HL-60 (cell line): ENCODE data around the gene CARM1.

Experiments used
- GABPA ChIP-seq: IDR thresholded peaks from 2 replicates; pipeline ENCODE4 v1.6.1; 2012; ENCODE audit warnings: low read depth
- POLR2AphosphoS5 ChIP-seq: IDR thresholded peaks from 2 replicates; pipeline ENCODE4 v1.6.1; 2012; ENCODE audit warnings: low read depth
- SPI1 ChIP-seq: IDR thresholded peaks from 2 replicates; pipeline ENCODE4 v1.6.1; 2012; ENCODE audit warnings: low read depth, mild to moderate bottlenecking, borderline replicate concordance
- TF ChIP-seq, protein P1 (sequence below): IDR thresholded peaks from 2 replicates; pipeline ENCODE4 v1.6.1; 2012; ENCODE audit warnings: low read depth; ENCODE audit not compliant: insufficient replicate concordance
- TF ChIP-seq, protein P2 (sequence below): IDR thresholded peaks from one replicate; pipeline ENCODE4 v1.5.1; 2011; ENCODE audit warnings: low read length, control low read depth, inconsistent platforms; ENCODE audit not compliant: insufficient read depth

DNA sequence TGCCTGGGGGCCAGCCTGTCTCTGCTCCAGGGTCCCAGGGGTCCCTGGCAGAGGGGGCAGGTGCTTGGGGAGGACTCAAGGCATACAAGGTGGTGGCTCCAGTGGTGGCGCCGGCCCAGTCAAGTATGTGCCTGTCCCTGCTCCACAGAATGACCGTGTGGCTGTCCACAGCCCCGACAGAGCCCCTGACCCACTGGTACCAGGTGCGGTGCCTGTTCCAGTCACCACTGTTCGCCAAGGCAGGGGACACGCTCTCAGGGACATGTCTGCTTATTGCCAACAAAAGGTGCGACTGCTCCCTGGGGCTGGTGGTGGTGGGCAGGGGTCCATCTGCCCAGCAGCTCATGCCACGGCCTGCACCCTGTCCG is 48.9 kb downstream of the CARM1 start:
- TF ChIP-seq, protein P1, sequence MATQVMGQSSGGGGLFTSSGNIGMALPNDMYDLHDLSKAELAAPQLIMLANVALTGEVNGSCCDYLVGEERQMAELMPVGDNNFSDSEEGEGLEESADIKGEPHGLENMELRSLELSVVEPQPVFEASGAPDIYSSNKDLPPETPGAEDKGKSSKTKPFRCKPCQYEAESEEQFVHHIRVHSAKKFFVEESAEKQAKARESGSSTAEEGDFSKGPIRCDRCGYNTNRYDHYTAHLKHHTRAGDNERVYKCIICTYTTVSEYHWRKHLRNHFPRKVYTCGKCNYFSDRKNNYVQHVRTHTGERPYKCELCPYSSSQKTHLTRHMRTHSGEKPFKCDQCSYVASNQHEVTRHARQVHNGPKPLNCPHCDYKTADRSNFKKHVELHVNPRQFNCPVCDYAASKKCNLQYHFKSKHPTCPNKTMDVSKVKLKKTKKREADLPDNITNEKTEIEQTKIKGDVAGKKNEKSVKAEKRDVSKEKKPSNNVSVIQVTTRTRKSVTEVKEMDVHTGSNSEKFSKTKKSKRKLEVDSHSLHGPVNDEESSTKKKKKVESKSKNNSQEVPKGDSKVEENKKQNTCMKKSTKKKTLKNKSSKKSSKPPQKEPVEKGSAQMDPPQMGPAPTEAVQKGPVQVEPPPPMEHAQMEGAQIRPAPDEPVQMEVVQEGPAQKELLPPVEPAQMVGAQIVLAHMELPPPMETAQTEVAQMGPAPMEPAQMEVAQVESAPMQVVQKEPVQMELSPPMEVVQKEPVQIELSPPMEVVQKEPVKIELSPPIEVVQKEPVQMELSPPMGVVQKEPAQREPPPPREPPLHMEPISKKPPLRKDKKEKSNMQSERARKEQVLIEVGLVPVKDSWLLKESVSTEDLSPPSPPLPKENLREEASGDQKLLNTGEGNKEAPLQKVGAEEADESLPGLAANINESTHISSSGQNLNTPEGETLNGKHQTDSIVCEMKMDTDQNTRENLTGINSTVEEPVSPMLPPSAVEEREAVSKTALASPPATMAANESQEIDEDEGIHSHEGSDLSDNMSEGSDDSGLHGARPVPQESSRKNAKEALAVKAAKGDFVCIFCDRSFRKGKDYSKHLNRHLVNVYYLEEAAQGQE, result no peak
- TF ChIP-seq, protein P2, sequence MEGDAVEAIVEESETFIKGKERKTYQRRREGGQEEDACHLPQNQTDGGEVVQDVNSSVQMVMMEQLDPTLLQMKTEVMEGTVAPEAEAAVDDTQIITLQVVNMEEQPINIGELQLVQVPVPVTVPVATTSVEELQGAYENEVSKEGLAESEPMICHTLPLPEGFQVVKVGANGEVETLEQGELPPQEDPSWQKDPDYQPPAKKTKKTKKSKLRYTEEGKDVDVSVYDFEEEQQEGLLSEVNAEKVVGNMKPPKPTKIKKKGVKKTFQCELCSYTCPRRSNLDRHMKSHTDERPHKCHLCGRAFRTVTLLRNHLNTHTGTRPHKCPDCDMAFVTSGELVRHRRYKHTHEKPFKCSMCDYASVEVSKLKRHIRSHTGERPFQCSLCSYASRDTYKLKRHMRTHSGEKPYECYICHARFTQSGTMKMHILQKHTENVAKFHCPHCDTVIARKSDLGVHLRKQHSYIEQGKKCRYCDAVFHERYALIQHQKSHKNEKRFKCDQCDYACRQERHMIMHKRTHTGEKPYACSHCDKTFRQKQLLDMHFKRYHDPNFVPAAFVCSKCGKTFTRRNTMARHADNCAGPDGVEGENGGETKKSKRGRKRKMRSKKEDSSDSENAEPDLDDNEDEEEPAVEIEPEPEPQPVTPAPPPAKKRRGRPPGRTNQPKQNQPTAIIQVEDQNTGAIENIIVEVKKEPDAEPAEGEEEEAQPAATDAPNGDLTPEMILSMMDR, result no peak
- TF ChIP-seq POLR2AphosphoS5, result no peak
- no peak for TF ChIP-seq GABPA
- TF ChIP-seq SPI1, result no peak
